ENCODE results near the gene IL1A. TPM values are rescaled to one million over a fixed set of nuclear protein-coding genes. Genes with fewer than 3 reads are reported as not detected.

IL1A gene
- total RNA-seq, 1 experiment from 2014 or later: 1.5 TPM

DNA sequence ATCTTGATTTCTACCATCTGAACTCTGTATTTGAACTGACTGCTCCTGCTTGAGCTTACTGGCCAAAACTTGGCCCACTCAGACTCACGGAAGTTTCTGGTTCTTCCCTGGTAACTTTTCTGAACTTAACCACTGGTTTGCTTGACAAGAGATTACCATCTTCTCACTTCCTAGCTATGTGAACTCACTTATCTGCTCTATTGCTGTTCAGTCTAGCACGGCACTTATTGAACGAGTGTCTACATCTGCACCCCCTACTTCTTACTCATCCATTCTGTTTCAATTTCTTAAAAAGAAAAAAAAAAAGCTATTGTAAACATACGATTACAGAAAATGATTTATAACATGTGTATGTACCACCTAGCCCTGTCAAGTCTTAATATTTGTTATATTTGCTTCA is 28.8 kb downstream of the IL1A start:
- Histone ChIP-seq H3K27ac (no peak overlapping the region), H3K4me1 (replicated peaks) (no peaks in the 10 kb centered on the region), H3K36me3 (peaks cover 97% of the 10 kb centered on the region), H3K4me3 (no peak overlapping the region), H3K27me3 (replicated peaks) (no peaks in the 10 kb centered on the region), H3K9me3 (replicated peaks) (no peaks in the 10 kb centered on the region)
- no peak for DNase-seq (ENCODE audit: low read depth in 1 of 2, low spot score in 2 of 2)

DNA sequence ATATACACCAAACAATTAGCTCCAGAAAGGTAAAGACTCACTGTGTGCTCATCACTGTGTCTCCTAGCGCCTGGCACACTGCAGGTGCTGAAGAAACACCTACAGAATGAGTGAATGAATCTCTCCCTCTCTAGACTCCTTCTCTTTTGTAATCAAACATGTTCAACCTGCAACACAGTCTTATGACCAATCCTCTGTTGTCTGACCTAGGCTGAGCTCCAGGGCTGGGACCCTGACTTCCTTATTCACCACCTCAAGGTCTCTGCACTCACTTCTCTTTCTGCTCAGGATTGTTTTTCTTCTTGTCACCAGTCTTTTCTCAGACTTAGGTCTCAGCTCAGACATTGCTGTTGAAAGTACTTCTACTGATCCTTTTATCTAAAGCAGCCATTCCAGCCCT is 29.7 kb downstream of the IL1A start:
- no peak for DNase-seq (ENCODE audit: low read depth in 1 of 2, low spot score in 2 of 2)
- Histone ChIP-seq H3K36me3 (peaks cover 97% of the 10 kb centered on the region), H3K9me3 (replicated peaks) (no peaks in the 10 kb centered on the region), H3K27me3 (replicated peaks) (no peaks in the 10 kb centered on the region), H3K4me3 (no peak overlapping the region), H3K27ac (no peak overlapping the region), H3K4me1 (replicated peaks) (no peaks in the 10 kb centered on the region)

DNA sequence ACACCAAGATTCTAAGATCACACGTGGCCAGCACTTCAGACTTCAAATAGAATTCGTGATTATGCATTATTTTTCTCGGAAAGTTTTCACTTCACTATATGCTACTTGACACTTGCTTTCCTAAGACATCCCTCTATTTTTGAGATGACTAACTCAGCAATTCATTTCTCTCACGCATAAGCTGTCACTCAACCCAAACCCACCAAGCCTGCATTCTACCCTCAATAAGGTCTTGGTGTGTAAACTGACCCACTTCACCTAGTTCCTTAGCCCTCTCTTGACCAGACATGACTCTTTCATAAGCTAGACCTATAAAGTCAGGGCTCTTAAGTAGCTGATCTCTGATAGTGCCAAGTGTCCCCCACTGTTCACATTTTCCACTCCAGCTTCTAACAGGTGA is 31.6 kb downstream of the IL1A start:
- Histone ChIP-seq H3K4me1 (replicated peaks) (no peaks in the 10 kb centered on the region), H3K9me3 (replicated peaks) (no peaks in the 10 kb centered on the region), H3K36me3 (peaks cover 93% of the 10 kb centered on the region), H3K27ac (no peak overlapping the region), H3K27me3 (replicated peaks) (no peaks in the 10 kb centered on the region), H3K4me3 (no peak overlapping the region)
- DNase-seq (ENCODE audit: low read depth in 1 of 2, low spot score in 2 of 2): no peak

DNA sequence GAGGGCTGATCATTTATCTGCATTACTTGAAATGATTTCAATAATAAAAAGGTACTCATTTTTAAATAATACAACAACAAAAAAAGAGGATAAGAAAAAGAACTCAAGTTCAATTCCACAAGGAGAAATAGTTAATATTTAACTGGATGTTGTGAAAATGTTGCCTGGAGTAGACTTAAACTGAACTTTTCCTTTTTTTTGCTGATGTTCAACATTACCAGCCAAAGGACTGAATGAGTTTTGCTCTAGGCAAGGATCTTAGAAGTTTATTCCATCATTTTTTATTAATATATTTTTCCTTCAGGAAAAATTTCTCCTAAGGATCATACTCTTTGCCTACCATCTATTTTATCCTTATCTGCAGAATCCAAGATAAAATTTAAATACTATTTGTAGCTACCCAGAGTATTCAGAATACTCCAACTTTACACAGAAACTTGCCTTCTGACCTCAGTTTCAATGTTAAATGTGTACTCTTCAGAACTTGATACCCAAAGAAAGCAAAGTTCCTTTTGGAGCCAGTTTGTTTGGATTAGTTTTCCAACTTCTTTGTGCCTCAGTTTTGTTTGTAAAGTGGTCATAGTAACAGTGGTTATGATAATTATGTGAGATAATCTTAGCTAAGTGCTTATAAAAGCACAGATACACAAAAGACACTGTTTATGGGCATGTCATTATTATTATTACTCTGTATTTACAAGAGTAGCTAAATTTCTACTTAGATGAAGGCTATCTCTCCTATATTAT is 32.7 kb downstream of the IL1A start:
- Histone ChIP-seq H3K4me3 (no peak overlapping the region), H3K27ac (no peak overlapping the region), H3K27me3 (replicated peaks) (no peaks in the 10 kb centered on the region), H3K9me3 (replicated peaks) (no peaks in the 10 kb centered on the region), H3K4me1 (replicated peaks) (no peaks in the 10 kb centered on the region), H3K36me3 (peaks cover 94% of the 10 kb centered on the region)
- no peak for DNase-seq (ENCODE audit: low read depth in 1 of 2, low spot score in 2 of 2)

DNA sequence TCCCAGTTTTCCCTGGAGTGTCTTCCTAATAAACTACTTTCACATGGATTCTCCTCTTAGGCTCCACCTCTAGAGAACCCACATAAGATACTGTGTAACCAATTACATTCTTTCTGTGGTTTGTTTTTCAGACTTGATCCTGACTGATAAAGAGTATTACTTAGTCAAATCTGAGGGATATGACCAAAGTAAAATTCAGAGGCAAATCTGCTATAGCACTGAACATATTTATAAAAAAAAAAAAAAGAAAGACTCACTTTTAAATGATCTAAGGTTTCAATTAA is 33.8 kb downstream of the IL1A start:
- Histone ChIP-seq H3K36me3 (peaks cover 94% of the 10 kb centered on the region), H3K4me1 (replicated peaks) (no peaks in the 10 kb centered on the region), H3K27ac (no peak overlapping the region), H3K4me3 (no peak overlapping the region), H3K9me3 (replicated peaks) (no peaks in the 10 kb centered on the region), H3K27me3 (replicated peaks) (no peaks in the 10 kb centered on the region)
- DNase-seq (ENCODE audit: low read depth in 1 of 2, low spot score in 2 of 2): no peak

DNA sequence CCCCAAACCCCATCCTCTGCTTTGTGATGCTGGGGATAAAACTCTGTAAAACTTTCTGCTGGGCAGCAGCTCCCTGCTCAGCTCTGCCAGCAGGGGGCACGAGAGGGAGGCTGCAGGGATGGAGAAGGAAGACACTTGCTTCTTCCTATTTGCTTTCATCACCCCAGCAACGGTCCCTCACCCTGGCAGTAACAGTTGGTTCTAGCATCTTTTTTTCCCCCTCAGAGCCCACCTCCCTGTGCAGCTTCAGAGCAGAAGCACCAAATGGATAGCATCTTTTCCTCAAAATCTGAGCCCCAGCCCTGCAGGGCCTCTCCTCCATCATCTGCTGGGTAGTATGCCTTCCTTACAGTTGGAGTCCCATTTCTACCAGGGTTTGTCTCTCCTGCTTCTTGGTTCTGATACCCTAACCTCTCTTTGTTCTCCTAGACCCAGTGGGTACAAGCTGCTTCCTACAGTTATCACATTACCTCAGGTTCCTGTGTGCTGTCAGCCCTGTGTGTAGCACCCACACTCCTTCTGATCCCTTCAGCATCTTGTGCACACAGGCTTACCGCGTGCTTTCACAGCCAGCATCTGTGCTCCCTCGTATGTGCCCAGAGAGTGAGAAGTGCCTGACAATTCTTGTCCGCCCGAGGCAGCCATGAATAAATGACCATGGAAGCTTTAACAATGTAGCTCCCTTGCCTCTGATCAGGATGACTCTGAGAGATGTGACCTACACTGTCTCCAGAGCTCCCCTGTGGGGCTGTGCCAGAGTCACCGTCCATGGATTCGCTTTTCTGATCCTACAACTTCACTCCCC is 34.3 kb downstream of the IL1A start:
- Histone ChIP-seq H3K4me3 (no peak overlapping the region), H3K27ac (peak overlapping the region; percentile 33; the same call in 1 of the 2 replicates), H3K4me1 (replicated peaks) (no peaks in the 10 kb centered on the region), H3K36me3 (peaks cover 93% of the 10 kb centered on the region), H3K27me3 (replicated peaks) (no peaks in the 10 kb centered on the region), H3K9me3 (replicated peaks) (no peaks in the 10 kb centered on the region)
- peak; percentile 57 to 81 for DNase-seq (ENCODE audit: low read depth in 1 of 2, low spot score in 2 of 2)

DNA sequence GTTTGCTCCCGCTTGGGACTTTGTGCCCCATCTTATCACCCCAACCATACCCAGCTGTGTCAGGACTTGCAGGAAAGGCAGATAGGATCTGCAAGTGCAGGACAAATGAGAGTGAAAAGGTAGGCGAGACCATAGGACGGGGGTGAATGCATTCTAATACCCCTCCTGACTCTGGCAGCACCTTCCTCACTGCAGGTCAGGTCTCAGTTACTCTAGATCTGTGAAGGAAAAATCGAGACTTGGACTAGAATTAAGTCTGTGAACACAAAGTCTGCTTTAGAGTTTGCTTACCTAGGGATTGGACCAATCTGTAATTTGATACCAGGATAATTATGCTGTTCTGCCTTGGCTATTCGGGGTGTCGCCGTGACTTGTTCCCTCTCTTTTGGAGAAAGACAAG is 43.8 kb downstream of the IL1A start:
- H3K4me3 ChIP-seq: no peak overlapping the region
- peaks cover 3% of the 10 kb centered on the region; the same call in 1 of the 2 replicates for H3K4me1 ChIP-seq (replicated peaks)
- peaks cover 90% of the 10 kb centered on the region for H3K36me3 ChIP-seq
- DNase-seq (ENCODE audit: low read depth in 1 of 2, low spot score in 2 of 2): no peak
- H3K27me3 ChIP-seq (replicated peaks): no peaks in the 10 kb centered on the region; the same call in 1 of the 2 replicates
- no peak overlapping the region for H3K27ac ChIP-seq
- no peaks in the 10 kb centered on the region for H3K9me3 ChIP-seq (replicated peaks)

DNA sequence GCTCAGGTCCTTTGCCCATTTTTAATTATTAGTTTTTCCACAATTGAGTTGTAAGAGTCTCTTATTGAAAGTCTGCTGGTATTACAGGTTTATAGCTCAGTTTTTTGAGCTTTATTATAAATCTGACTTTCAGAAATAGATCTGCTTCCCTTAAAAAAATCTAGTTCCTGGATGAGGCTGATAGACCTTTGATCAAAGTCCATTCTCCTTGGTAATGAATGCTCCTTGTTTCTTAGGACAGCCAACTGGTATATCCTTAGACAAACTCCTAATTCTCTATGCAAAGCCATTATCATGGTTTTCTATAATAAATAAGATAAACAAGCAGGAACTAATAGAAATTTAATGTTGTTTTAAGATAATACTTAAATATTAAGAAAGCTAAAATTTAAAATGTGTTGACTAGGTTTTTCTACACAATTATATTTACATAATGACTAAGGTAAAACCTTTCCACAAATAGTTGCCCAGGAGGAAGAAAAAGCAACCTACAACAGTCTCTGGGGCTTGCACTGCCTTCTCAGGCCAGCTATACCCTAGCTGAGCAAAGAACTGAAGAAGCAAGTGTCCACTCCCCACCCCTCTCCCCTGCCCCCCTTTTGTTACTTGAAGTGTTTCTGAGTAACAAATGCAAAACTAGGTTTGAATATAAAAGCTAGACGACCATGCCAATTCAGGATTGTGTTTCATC is 46.6 kb downstream of the IL1A start:
- H3K4me1 ChIP-seq (replicated peaks): peaks cover 3% of the 10 kb centered on the region; the same call in 1 of the 2 replicates
- H3K27ac ChIP-seq: no peak overlapping the region
- H3K4me3 ChIP-seq: no peak overlapping the region
- H3K9me3 ChIP-seq (replicated peaks): no peaks in the 10 kb centered on the region
- no peaks in the 10 kb centered on the region; the same call in 1 of the 2 replicates for H3K27me3 ChIP-seq (replicated peaks)
- peaks cover 63% of the 10 kb centered on the region for H3K36me3 ChIP-seq
- DNase-seq (ENCODE audit: low read depth in 1 of 2, low spot score in 2 of 2): no peak

DNA sequence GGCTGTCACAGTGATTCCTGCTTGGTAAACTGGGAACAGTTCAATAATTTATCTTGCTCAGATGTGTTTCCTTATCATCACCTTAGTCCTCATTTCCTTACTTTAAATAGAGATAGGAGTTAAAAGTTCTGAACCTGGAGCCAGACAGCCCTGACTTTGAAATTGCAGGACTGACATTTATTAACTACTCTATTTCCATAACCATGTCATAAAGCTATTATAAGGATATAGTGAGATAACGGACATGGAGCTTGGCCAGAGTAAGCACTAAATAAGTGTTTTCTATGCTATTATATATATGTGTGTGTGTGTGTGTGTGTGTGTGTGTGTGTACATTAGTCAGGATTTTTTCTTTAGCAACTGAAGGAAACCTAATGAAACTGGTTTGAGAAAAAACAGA is 50.4 kb downstream of the IL1A start:
- no peak overlapping the region for H3K27ac ChIP-seq
- H3K4me3 ChIP-seq: no peak overlapping the region
- H3K9me3 ChIP-seq (replicated peaks): no peaks in the 10 kb centered on the region
- peaks cover 26% of the 10 kb centered on the region for H3K36me3 ChIP-seq
- peaks cover 3% of the 10 kb centered on the region; the same call in 1 of the 2 replicates for H3K4me1 ChIP-seq (replicated peaks)
- H3K27me3 ChIP-seq (replicated peaks): no peaks in the 10 kb centered on the region
- DNase-seq (ENCODE audit: low read depth in 1 of 2, low spot score in 2 of 2): no peak

DNA sequence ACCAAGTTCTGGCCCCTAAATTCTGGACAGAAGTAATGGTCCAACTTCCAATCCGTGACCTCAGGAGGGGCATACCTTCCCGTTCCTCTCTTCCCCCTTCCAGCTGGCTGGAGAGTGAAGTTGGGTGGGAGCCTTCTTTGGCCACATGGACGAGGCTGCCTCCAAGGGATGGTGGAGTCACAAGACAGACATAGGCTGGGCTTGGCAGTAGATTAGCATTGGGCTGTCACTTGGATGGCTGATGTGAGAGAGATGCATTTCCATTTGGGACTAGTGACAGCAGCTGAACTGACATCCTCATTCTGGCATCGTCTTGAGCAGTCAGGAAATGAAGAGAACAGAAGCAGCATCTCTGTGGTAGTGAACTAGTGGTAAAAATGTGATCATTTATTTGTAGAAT is 50.8 kb downstream of the IL1A start:
- Histone ChIP-seq H3K4me1 (replicated peaks) (peaks cover 3% of the 10 kb centered on the region; the same call in 1 of the 2 replicates), H3K9me3 (replicated peaks) (no peaks in the 10 kb centered on the region), H3K4me3 (no peak overlapping the region), H3K27ac (no peak overlapping the region), H3K36me3 (peaks cover 22% of the 10 kb centered on the region), H3K27me3 (replicated peaks) (no peaks in the 10 kb centered on the region)
- no peak for DNase-seq (ENCODE audit: low read depth in 1 of 2, low spot score in 2 of 2)

DNA sequence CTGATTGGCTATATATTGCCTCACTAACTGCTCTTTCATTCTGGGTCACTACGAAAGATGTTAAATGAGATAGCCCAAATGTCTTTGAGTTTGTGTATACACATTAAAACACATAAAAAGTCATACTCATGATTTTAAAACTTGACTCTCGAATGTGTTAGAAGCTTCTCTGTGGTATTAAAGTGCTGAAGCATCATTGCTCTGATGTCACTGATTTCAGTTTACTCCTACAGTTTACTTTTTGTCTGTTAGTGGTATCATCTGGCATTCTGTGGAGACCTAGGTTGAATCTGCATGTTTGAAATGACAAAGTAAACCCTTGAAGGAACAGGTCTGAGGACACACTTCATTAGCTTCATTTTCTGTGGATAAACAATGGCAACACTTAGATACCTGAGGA is 52.8 kb downstream of the IL1A start:
- H3K36me3 ChIP-seq: peaks cover 2% of the 10 kb centered on the region
- no peaks in the 10 kb centered on the region for H3K27me3 ChIP-seq (replicated peaks)
- H3K9me3 ChIP-seq (replicated peaks): no peaks in the 10 kb centered on the region
- no peak overlapping the region for H3K27ac ChIP-seq
- DNase-seq (ENCODE audit: low read depth in 1 of 2, low spot score in 2 of 2): no peak
- H3K4me1 ChIP-seq (replicated peaks): peaks cover 6% of the 10 kb centered on the region
- no peak overlapping the region for H3K4me3 ChIP-seq

DNA sequence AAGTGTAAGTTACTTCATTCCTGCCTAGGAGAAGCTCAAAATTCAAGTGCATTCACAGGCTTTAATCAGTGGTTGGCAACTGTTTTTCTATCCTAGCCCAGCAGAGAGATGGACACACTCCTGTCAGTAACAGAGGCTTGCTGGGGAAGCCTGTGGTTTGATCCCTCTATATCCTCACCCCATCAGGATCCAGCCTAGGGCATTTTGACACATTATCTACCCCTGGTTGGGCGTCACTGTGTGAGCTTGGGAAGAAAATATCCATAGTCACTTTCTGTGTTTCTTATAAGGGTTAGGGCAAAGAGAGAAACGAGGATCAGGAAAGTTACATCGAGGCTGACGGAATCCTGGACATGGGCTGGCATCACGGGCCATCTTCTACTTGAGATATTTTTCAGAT is 53.5 kb downstream of the IL1A start:
- Histone ChIP-seq H3K4me1 (replicated peaks) (peaks cover 6% of the 10 kb centered on the region), H3K27ac (no peak overlapping the region), H3K36me3 (no peaks in the 10 kb centered on the region), H3K4me3 (no peak overlapping the region), H3K9me3 (replicated peaks) (no peaks in the 10 kb centered on the region), H3K27me3 (replicated peaks) (no peaks in the 10 kb centered on the region)
- no peak for DNase-seq (ENCODE audit: low read depth in 1 of 2, low spot score in 2 of 2)

DNA sequence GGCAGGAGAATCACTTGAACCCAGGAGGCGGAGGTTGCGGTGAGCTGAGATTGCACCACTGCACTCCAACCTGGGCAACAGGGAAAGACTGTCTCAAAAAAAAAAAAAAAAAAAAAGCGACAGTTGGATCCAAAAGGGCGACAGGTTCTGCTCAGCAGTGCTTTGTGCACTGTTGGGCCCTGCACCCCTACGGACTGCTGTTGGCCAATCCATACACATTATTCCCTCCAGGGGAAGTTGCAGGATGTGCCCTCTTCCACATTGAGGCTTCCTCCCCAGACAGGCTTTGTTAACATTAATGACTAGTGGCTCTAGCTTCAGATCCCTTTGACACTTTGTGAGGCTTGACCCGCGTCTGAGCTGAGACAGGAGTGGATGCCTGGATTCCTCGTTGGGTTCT is 54.1 kb downstream of the IL1A start:
- Histone ChIP-seq H3K4me1 (replicated peaks) (peaks cover 6% of the 10 kb centered on the region), H3K36me3 (no peaks in the 10 kb centered on the region), H3K4me3 (no peak overlapping the region), H3K27ac (no peak overlapping the region), H3K27me3 (replicated peaks) (no peaks in the 10 kb centered on the region), H3K9me3 (replicated peaks) (no peaks in the 10 kb centered on the region)
- no peak for DNase-seq (ENCODE audit: low read depth in 1 of 2, low spot score in 2 of 2)
